Measurements from ENCODE around the gene TKTL1.

GRCh38 chrX:154373340-154374306, 78.0 kb downstream of the TKTL1 start:
- TF ChIP-seq CTCF (IDR thresholded peaks at IDR 0.05; ENCODE audit: poor library complexity) (peak; percentile 59), EZH2 (IDR thresholded peaks at IDR 0.05; ENCODE audit: borderline replicate concordance) (no peak)
